Brain pericyte (primary cell): ENCODE results near the gene AKIRIN1.
"Not testable (repeated sequence)": the region's sequence is repeated elsewhere in the genome, so short reads cannot be mapped to it uniquely, and the experiment has no call there.

Source experiments
- DNase-seq: peaks from one replicate; pipeline ENCODE4 v3.0.0-alpha.2; 2012; ENCODE audit warnings: low read depth, low spot score

The AKIRIN1 gene

DNA sequence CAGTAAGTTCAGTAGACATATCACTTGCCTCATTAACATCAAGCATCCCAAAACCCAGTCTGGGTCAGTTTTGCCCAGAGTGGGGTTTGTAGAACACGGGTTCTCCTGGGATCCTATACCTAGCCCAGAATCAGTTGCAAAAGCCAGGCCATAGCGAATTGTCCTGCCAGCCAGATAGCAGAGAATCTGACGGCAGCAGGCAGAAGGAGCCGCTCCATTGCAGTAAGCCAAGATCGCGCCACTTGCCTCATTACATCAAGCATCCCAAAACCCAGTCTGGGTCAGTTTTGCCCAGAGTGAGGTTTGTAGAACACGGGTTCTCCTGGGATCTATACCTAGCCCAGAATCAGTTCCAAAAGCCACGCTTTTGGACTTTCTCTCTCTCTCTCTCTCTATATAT is 54.2 kb downstream of the AKIRIN1 start:
- no peak for DNase-seq

DNA sequence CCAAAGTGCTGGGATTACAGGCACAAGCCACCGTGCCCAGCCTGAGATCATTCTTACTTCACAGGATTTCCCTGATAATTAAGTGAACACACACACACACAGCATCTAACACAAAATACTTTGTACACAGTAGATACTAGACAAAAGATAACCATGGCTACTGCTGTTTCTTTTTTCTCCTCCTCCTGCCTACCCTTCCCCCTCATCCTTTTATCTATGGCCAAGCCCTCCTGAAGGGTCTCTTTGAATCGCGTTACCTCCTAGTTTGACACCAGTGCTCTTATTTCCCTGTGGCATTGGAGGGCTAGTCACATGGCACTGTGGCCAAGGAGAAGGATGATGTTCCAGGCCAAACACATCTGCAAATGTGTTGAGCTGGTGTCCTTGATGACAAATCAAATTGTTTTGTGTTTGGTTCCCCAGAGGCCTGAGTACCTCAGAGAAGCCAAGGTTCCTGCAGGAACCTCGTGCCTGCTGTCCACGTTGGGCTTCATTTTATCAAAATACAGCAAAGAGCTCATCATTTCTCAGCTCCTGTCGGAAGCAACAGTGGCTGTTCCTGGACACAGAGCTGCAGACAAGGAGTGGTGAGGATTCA is 55.6 kb downstream of the AKIRIN1 start:
- DNase-seq = no peak

DNA sequence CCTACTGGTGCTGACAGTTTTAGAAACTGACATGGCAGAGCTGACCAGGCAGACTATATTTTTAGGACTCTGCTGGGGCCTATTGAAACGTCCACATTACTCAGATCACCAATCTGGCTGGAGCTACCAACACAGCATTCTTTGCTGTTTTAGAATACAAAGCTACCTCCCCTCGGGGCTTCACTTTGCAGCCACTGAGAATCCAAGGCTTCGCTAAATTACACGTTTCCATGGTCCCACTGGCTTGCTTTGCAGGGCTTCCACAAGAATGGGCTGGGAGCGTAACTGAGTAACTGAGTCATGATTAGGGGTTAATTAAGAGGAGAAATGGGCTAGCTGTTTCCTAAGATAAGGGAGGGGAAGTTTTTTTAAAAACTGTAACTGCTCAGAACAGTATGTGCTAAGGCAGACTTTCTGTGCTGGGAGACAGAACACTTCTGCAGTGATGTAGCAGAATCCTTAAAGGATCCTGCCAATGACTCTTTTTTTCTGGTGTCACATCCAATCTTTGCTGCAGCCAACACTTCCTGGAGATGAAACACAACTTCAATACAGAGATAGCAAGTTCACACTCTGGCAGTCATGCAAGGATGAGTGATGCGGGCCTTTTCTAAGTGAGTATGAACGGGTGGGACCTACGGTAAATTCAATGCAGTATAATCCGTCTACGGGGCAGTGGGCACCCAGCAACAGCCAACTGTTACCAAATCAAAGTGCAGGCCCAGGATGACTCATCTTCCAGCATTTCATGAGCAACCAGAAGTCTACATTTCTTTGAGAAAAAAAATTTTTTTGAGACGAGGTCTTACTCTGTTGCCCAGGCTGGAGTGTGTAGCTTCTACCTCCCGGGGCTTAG is 56.5 kb downstream of the AKIRIN1 start:
- no peak for DNase-seq

DNA sequence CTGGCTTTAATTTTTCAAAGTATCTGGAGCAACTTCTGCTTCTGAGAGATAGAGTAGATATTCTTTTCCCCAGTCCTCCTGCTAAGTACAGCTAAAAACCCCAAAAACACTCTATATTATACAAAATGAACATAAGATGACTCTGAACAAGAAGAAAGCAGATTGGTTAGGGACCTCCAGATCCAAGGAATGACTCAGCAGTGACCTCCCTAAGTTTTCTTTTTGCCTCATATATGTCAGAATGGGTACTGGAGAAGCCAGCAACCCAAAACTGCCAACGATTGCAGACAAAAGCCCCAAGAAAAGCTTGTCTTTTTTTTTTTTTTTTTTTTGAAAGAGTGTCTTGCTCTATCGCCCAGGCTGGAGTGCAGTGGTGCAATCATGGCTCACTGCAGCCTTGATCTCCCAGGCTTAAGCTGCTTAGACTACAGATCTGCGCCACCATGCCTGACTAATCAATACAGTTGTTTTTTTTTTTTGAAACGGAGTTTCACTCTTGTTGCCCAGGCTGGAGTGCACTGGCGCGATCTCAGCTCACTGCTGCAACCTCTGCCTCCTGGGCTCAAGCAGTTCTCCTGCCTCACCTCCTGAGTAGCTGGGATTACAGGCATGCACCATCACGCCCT is 57.8 kb downstream of the AKIRIN1 start:
- no peak for DNase-seq

DNA sequence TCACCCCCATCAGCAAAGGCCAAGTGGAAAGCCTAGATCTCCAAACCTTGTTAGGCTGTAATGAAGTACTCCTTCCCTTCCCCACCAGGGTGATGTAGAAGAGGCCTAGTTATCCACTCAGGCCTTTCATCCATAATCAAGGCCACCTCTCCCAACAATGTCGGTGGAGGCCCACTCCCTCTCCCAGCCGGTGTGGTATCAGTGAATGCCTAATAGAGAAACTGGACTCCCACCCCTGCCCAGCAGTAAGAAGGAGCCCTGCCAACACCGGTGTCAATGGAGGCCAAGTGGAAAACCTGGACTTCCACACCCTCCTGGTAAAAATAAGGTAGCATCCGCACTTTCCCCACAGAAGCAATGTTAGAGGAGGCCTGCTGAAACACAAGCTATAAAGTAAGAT is 58.9 kb downstream of the AKIRIN1 start:
- no peak for DNase-seq

DNA sequence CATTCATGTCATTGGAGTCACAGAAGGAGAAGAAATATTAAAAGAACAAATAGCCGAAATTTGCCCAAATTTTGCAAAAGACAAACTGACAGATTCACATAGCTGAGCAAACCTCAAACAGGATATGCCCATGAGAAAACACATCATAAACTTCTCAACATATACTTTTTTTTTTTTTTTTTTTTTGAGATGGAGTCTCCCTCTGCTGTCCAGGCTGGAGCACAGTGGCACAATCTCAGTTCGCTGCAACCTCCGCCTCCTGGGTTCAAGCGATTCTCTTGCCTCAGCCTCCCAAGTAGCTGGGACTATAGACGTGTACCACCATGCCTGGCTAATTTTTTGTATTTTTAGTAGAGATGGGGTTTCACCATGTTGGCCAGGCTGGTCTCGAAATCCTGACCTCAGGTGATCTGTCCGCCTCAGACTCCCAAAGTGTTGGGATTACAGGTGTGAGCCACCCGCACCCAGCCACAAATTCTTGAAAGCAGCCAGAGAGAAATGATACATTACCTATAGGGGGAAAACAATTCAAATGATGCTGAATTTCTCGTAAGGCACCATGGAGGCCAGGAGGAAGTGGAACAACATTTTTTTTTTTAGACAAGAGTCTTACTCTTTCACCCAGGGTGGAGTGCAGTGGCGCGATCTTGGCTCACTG is 60.2 kb downstream of the AKIRIN1 start:
- not testable (repeated sequence) for DNase-seq

DNA sequence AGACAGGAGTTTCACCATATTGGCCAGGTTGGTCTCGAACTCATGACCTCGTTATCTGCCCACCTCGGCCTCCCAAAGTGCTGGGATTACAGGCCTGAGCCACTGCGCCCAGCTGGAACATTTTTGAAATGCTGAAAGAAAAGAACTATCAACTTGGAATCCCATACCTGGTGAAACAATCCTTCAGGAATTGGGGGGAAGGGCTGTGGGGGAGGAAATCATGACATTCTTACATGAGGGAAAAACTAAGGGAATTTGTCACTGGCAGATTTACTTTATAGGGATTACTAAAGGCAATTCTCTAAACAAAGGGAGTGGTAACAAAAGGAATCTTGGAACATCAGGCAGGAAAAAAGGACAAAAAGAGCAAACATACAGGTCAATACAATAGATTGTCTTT is 60.9 kb downstream of the AKIRIN1 start:
- DNase-seq = no peak

DNA sequence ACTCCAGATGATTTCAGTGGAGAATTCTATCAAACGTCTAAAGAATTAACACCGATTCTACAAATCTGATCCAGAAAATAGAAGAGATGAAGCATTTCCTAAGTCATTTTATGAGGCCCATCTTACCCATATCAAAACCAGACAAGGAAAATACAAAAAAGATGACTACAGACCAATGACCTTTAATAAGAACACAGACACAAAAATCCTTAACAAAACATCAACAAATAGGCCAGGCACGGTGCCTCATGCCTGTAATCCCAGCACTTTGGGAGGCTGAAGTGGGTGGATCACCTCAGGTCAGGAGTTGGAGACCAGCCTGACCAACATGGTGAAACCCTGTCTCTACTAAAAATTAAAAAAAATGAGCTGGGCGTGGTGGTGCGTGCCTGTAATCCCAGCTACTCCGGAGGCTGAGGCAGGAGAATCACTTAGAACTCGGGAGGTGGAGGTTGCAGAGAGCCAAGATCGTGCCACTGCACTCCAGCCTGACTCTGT is 64.2 kb downstream of the AKIRIN1 start:
- DNase-seq = not testable (repeated sequence)
